ENCODE data around the gene GPR31.
"Not testable (repeated sequence)": the region's sequence is repeated elsewhere in the genome, so short reads cannot be mapped to it uniquely, and the experiment has no call there.

GPR31 gene

GRCh38 chr6:167168296-167168695, 10.5 kb upstream of the GPR31 start:
- not testable (repeated sequence) for H3K27ac ChIP-seq; DNase-seq (ENCODE audit: low read depth, low spot score)

DNA sequence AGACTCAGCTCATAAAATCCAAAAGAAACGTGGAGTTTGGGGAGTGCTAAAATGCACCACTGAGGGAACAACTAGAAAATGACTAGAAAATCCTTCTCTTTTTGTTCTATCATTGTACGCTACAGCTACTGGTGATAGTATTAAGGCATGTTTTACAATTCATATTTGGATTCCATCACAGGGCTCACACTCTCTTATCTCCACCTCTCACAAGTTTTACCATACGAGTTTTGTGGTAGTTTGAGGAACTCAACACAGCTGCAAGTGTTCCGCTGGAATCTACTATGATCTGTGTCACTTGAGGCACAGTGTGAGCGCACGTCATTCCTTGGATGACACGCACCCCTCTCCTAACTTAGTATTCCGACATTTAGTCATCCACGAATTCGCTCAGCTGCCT, 9.9 kb upstream of the GPR31 start:
- DNase-seq (ENCODE audit: low read depth, low spot score); H3K27ac ChIP-seq: not testable (repeated sequence)

DNA sequence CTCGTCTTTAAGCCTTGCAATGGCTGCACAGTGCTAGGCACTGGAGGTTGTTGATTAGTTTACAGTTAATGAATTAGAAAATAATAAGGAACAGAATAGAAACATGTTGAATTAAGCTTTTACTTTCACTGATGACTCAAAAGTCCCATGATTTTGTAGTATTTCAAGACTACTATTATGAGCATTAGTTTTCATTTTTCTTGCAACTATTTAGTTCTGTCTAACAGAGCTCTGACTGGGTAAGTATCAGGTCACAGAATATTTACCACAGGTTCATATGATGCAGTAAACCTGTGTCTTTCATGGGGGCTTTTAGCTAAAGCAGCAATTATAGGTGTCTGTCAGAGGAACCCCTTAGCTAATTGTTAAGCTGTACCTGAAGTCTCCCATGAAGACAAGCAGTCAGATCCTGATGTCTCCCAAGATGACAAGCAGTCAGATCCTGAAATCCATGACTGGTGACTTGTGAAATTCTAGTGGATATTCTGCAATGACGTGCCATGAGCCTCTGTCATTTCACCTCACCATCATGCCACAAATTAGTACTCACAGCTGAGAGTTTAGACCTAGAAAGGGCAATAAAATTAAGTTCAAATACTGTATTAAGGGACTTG, 8.2 kb upstream of the GPR31 start:
- DNase-seq (ENCODE audit: low read depth, low spot score): no peak
- no peak overlapping the region for H3K27ac ChIP-seq

- DNase-seq (ENCODE audit: low read depth, low spot score): no peak
- no peak overlapping the region for H3K27ac ChIP-seq
Observed at GRCh38 chr6:167164261-167164660, 6.5 kb upstream of the GPR31 start.

DNA sequence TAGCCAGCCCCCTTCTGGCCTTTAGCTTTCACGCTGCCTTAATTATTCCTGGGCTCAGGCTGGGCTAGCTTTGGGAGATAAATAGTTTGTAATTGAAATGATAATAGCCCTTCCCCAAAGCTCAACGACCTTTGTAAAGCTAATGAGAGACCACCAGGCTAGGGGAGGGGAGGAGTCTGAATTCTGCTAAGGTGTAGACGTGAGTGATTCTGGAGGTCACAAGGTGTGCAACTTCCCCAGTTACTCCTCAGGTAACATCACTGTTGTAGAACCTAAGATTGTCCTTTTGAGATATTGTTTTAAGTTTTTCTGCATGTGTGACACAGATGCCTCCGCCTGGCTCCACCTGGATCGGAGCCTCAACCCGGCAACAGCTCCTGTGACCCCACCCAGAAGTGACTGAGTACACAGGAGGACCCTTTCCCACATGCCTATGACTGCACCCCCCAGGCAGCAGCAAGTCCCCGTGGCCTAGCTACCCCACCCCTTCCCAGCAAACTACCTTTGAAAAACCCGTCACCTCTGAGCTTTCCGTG, 5.8 kb upstream of the GPR31 start:
- no peak overlapping the region for H3K27ac ChIP-seq
- no peak for DNase-seq (ENCODE audit: low read depth, low spot score)

DNA sequence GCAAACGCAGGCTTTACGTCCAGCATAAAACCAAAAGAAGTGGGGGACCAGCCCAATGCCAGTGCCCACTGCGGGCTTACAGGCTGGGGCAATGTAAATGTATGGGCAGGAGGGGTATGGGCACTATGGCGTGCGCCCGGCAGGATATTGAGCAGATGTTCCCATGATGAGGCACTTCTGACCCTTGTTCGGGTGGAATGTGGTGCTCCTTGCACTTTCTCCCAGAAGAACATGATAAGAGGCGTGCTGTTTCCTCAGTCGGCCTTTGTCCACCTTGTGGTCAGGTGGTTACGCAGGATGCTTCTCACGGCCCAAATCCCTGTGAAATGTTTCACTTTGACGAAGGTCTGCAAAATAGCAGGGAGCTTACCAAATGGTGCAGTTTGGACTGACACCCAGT, 4.8 kb upstream of the GPR31 start:
- no peak overlapping the region for H3K27ac ChIP-seq
- no peak for DNase-seq (ENCODE audit: low read depth, low spot score)

DNA sequence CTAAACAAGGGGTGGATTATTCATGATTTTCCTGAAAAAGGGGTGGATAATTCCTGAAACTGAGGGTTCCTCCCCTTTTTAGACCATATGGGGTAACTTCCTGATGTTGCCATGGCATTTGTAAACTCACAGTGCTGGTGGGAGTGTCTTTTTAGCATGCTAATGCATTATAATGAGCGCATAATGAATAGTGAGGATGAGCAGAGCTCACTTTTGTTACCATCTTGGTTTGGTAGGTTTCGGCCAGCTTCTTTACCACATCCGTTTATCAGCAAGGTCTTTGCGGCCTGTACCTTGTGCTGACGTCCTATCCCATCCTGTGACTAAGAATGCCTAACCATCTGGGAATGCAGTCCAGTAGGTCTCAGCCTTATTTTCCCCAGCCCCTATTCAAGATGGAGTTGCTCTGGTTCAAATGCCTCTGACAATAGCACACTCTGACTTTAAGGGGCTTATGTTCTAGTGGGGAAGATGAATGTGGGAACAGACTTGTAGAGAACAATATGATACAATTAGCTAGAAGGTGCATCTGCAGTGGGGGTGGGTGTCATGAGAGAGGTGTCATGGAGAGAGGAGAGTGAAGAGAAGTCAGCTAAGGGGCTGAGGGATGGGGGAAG, 4.2 kb upstream of the GPR31 start:
- H3K27ac ChIP-seq: no peak overlapping the region
- no peak for DNase-seq (ENCODE audit: low read depth, low spot score)

- no peak overlapping the region for H3K27ac ChIP-seq
- no peak for DNase-seq (ENCODE audit: low read depth, low spot score)
Observed at GRCh38 chr6:167157414-167157813, 366 bp downstream of the GPR31 start.

GRCh38 chr6:167154895-167155294, 2.9 kb downstream of the GPR31 start:
- H3K27ac ChIP-seq: no peak overlapping the region
- DNase-seq (ENCODE audit: low read depth, low spot score): no peak

GRCh38 chr6:167154291-167154690, 3.5 kb downstream of the GPR31 start:
- no peak overlapping the region for H3K27ac ChIP-seq

GRCh38 chr6:167153521-167153959, 4.2 kb downstream of the GPR31 start:
- no peak for DNase-seq (ENCODE audit: low read depth, low spot score)
- no peak overlapping the region for H3K27ac ChIP-seq

More at GRCh38 chr6:167154291-167154690, 3.5 kb downstream of the GPR31 start:
- no peak for DNase-seq (ENCODE audit: low read depth, low spot score)

DNA sequence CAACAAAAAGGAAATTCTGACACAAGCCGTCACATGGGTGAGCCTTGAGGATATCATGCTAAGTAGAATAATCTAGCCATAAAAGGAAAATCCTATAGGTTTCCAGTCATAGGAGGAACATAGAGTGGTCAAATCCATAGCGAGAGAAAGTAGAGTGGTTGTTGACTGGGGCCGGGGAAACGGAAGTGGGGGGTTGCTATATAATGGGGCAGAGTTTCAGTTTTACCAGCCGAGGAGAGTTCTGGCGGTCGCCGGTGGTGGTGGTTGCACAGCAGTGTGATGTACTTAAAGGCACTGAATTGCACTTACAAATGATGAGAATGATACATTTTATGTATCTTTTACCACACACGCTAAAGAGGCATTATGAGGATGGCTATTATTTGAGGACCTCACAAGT, 4.9 kb downstream of the GPR31 start:
- no peak overlapping the region for H3K27ac ChIP-seq
- no peak for DNase-seq (ENCODE audit: low read depth, low spot score)

- DNase-seq (ENCODE audit: low read depth, low spot score): no peak
- H3K27ac ChIP-seq: no peak overlapping the region
Observed at GRCh38 chr6:167151648-167152047, 6.1 kb downstream of the GPR31 start.

DNA sequence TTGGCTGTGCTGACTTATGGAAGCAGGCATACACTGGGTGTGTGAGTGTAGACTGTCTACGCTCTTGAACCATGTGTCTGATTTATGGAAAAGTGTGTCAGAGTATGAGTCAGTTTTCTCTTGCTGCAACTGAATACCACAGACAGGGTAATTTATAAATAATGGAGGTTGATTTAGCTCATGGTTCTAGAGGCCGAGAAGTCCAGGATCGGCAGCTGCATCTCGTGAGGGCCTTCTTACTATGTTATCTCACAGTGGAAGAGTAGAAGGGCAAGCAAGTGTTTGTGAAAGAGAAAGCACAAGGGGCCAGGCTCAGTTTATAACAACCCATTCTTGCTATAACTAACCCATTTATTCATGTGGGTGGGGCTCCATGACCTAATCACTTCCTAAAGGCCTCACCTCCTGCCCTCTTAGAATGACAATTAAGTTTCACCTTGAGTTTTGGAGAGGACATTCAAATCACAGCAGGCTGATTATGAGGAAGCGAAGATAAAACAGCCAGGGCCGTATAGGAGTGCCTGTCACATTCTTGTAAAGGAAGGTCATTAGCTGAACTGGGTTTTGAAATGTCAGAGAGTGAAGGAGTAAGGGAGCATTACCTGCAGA, 6.7 kb downstream of the GPR31 start:
- DNase-seq (ENCODE audit: low read depth, low spot score): no peak
- no peak overlapping the region for H3K27ac ChIP-seq

DNA sequence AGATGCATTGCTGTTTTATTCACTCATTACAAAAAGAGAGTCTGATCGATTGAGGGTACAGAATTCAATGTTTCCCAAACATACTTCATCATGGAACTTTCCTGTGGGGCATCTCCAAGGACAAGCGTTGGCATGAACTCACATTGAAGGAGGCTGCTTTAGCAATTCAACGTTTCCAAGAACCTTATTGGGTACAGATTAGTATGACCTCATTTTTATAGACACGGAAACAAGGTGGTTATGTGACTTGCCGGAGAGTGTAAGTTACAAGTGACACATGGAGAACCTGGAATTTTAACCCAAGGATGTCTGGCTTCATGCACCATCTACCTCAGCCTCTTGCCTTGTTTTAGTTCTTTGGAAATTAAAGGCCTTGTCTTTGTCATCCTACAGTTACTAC, 8.8 kb downstream of the GPR31 start:
- no peak for DNase-seq (ENCODE audit: low read depth, low spot score)
- no peak overlapping the region for H3K27ac ChIP-seq

GRCh38 chr6:167148021-167148420, 9.8 kb downstream of the GPR31 start:
- H3K27ac ChIP-seq: no peak overlapping the region
- DNase-seq (ENCODE audit: low read depth, low spot score): no peak

DNA sequence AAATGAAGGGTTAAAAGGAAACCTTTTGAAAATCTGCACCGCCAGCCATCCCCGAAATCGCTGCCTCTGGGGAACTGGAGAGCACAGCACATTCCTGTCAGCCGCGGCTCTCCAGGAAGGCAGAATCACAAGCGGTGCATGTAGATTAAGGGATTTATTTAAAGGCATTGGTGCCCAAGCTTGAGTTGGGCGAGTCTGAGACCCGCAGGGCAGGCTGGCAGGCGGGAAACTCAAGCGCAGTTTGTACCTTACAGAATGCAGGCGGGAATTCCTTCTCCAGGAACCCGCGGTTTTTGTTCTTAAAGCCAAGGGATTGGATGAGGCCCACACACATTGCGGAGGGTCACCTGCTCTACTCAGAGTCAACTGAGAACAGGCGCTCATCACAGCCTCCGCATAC, 10.8 kb downstream of the GPR31 start:
- no peak for DNase-seq (ENCODE audit: low read depth, low spot score)
- H3K27ac ChIP-seq: no peak overlapping the region

GRCh38 chr6:167146135-167146534, 11.6 kb downstream of the GPR31 start:
- no peak for DNase-seq (ENCODE audit: low read depth, low spot score)

GRCh38 chr6:167145461-167145860, 12.3 kb downstream of the GPR31 start:
- no peak for DNase-seq (ENCODE audit: low read depth, low spot score)

More at GRCh38 chr6:167146135-167146534, 11.6 kb downstream of the GPR31 start:
- H3K27ac ChIP-seq: no peak overlapping the region

DNA sequence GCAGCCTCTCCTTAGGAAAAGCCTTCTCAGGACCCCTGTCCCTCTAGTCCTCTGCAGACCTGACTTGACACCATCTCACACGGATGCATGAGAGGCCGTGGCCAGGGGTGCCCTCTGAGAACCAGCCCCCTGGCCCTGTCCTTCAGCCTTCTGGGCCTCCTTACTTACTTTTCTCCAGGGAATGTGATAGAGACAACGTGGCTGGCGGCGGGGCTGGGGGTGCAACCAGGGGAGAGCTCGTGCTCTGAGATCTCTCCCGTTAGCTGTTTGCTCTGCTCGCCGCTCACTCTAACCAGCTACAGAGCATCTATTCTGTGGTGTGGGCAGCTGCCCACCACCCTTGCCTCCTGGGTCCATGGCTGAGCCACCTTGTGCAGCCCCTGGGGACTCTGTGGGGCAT, 14.7 kb downstream of the GPR31 start:
- no peak for DNase-seq (ENCODE audit: low read depth, low spot score)
- H3K27ac ChIP-seq: no peak overlapping the region

More at GRCh38 chr6:167145461-167145860, 12.3 kb downstream of the GPR31 start:
- H3K27ac ChIP-seq: no peak overlapping the region

DNA sequence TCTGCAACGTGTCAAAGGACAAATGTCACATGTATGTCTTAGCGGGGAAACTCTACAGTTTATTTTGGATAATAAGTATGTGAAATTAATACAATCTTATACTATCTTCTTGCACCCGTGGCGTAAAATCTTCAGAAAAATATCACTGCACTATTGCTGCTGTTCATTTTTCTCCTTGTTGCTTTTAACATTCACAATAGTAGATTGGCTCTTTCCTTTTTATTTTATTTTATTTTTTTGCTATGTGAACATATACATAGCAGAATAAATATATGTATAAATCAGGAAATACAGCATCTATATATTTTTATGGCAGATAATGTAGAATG, 15.4 kb downstream of the GPR31 start:
- no peak overlapping the region for H3K27ac ChIP-seq
- DNase-seq (ENCODE audit: low read depth, low spot score): no peak

Data from epithelial cell of prostate (primary cell).